Measurements from ENCODE around the gene ITSN1.
A peak's percentile ranks its signal among the peaks of the same experiment; 100 is the strongest.
"Not testable (repeated sequence)": the region's sequence is repeated elsewhere in the genome, so short reads cannot be mapped to it uniquely, and the experiment has no call there.

Gene ITSN1

GRCh38 chr21:33684068-33684467 lies 41.8 kb downstream of the ITSN1 start:
- peak in 1 of 3 experiments; percentile 51 for DNase-seq

GRCh38 chr21:33684923-33685560 lies 42.7 kb downstream of the ITSN1 start:
- no peak for DNase-seq

GRCh38 chr21:33685613-33686197 lies 43.4 kb downstream of the ITSN1 start:
- DNase-seq = no peak

- DNase-seq = peak in 2 of 3 experiments; percentile 41 to 67
Observed at GRCh38 chr21:33686386-33686785, 44.1 kb downstream of the ITSN1 start.

- DNase-seq = no peak
Observed at GRCh38 chr21:33687634-33688033, 45.3 kb downstream of the ITSN1 start.

GRCh38 chr21:33688353-33688752 lies 46.1 kb downstream of the ITSN1 start:
- DNase-seq = no peak

GRCh38 chr21:33690874-33691273 lies 48.6 kb downstream of the ITSN1 start:
- DNase-seq = no peak

GRCh38 chr21:33691945-33692603 lies 49.8 kb downstream of the ITSN1 start:
- no peak for DNase-seq

GRCh38 chr21:33695813-33696212 lies 53.5 kb downstream of the ITSN1 start:
- DNase-seq = no peak

GRCh38 chr21:33696465-33696864 lies 54.2 kb downstream of the ITSN1 start:
- no peak for DNase-seq

GRCh38 chr21:33698087-33698860 lies 56.0 kb downstream of the ITSN1 start:
- DNase-seq = no peak

GRCh38 chr21:33699277-33699676 lies 57.0 kb downstream of the ITSN1 start:
- DNase-seq = no peak

GRCh38 chr21:33700491-33700890 lies 58.2 kb downstream of the ITSN1 start:
- no peak for DNase-seq

- DNase-seq = no peak
Observed at GRCh38 chr21:33703750-33704606, 61.7 kb downstream of the ITSN1 start.

GRCh38 chr21:33707846-33708245 lies 65.5 kb downstream of the ITSN1 start:
- DNase-seq = no peak

- no peak for DNase-seq
Observed at GRCh38 chr21:33708874-33709273, 66.6 kb downstream of the ITSN1 start.

- DNase-seq = no peak
Observed at GRCh38 chr21:33712022-33712803, 69.9 kb downstream of the ITSN1 start.

- no peak for DNase-seq
Observed at GRCh38 chr21:33721081-33721480, 78.8 kb downstream of the ITSN1 start.

- not testable (repeated sequence) for DNase-seq
Observed at GRCh38 chr21:33729139-33729538, 86.8 kb downstream of the ITSN1 start.

GRCh38 chr21:33729641-33730040 lies 87.3 kb downstream of the ITSN1 start:
- no peak for DNase-seq

GRCh38 chr21:33731447-33731846 lies 89.1 kb downstream of the ITSN1 start:
- no peak for DNase-seq

GRCh38 chr21:33732038-33732437 lies 89.7 kb downstream of the ITSN1 start:
- no peak for DNase-seq
